IPS-18a (cell line): ENCODE measurements around the gene LONP1.
A peak's percentile ranks its signal among the peaks of the same experiment; 100 is the strongest.
"Not testable (repeated sequence)": the region's sequence is repeated elsewhere in the genome, so short reads cannot be mapped to it uniquely, and the experiment has no call there.

Experiments used
- H3K27ac ChIP-seq: one replicate; pipeline ENCODE4 v1.5.1; 2013; ENCODE audit warnings: low read length
- H3K27me3 ChIP-seq: one replicate; pipeline ENCODE4 v1.6.1; 2013; ENCODE audit warnings: mild to moderate bottlenecking, low read length; ENCODE audit not compliant: control insufficient read depth, insufficient read depth
- H3K36me3 ChIP-seq: one replicate; pipeline ENCODE4 v1.6.1; 2013; ENCODE audit warnings: low read depth, low read length; ENCODE audit not compliant: control insufficient read depth
- H3K4me1 ChIP-seq: one replicate; pipeline ENCODE4 v1.6.1; 2013; ENCODE audit warnings: low read depth, low read length; ENCODE audit not compliant: control insufficient read depth
- H3K4me3 ChIP-seq: one replicate; pipeline ENCODE4 v1.5.1; 2013; ENCODE audit warnings: low read length
- H3K9ac ChIP-seq: one replicate; pipeline ENCODE4 v1.6.1; 2013; ENCODE audit warnings: mild to moderate bottlenecking, low read length, moderate library complexity
- H3K9me3 ChIP-seq: one replicate; pipeline ENCODE4 v1.6.1; 2013; ENCODE audit warnings: low read depth, low read length; ENCODE audit not compliant: control insufficient read depth

Gene LONP1

GRCh38 chr19:5688262-5688881, 31.6 kb downstream of the LONP1 start:
- H3K9ac ChIP-seq, H3K4me1 ChIP-seq, H3K27me3 ChIP-seq, H3K9me3 ChIP-seq, H3K27ac ChIP-seq, H3K4me3 ChIP-seq: not testable (repeated sequence)
- peaks cover 18% of the 10 kb centered on the region for H3K36me3 ChIP-seq

DNA sequence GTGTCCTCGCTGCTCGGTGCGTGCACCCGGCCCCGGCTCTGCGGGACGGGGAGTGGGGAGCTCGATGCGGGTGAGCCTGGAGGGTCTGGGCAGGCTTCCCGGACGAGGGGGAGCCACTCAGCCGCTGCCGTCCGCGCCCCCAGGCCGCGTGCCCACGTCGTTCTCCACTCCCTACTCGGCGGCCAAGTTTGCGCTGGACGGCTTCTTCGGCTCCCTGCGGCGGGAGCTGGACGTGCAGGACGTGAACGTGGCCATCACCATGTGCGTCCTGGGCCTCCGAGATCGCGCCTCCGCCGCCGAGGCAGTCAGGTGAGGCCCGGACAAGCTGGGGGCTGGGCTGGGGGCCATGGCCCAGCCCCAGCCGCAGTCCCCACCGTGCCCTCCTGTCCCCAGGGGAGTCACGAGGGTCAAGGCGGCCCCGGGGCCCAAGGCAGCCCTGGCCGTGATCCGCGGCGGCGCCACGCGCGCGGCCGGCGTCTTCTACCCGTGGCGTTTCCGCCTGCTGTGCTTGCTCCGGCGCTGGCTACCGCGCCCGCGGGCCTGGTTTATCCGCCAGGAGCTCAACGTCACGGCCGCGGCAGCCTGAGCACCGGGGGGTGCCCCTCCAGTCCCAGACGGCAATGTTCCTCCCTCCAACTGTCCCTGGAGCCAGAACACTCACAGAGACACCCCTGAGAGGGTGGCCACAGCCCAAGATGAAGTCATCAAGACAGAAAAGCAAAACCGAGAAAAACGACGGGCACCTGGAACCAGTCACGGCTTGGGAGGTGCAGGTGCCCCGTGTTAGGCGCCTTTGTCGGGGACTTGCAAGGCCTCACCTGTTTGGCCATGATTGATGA, 32.4 kb downstream of the LONP1 start:
- H3K27me3 ChIP-seq, result no peaks in the 10 kb centered on the region
- H3K9ac ChIP-seq, result no peak overlapping the region
- peak overlapping the region; percentile 21 for H3K4me3 ChIP-seq

DNA sequence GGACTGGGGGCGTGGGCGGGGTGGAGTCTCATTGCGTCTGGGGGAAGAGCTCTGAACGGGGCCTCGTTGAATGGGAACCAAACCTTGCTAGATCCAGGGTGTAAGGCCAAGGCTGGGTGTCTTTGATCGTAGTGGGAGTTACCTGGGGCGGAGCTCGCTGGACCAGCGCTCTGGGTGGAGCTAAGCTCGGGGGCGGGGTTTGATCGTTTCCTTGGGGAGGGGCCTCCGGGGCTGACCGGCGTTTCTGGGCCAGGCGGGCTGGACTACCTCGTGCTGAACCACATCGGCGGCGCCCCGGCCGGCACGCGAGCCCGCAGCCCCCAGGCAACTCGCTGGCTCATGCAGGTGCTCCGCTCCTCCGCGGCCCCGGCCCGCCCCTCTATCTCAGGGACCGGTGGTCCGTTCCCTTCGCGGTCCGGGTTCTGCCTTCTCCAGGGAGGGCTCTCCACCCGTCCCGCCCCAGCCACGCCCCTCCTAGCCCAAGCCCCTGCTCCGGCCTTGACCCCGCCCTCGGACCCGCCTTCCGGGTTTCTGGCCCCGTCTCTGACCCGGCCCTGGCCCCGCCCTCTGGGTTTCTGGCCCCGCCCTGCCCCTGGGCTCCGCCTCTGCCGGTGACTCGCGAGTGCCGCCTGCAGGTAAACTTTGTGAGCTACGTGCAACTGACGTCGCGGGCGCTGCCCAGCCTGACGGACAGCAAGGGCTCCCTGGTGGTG, 33.1 kb downstream of the LONP1 start:
- no peaks in the 10 kb centered on the region for H3K9me3 ChIP-seq
- H3K27ac ChIP-seq, result no peak overlapping the region
- H3K4me3 ChIP-seq, result peak overlapping the region; percentile 53
- no peaks in the 10 kb centered on the region for H3K4me1 ChIP-seq
- no peaks in the 10 kb centered on the region for H3K27me3 ChIP-seq
- H3K36me3 ChIP-seq, result peaks cover 3% of the 10 kb centered on the region
- H3K9ac ChIP-seq, result no peak overlapping the region

More for the DNA sequence above, 32.4 kb downstream of the LONP1 start:
- peaks cover 11% of the 10 kb centered on the region for H3K36me3 ChIP-seq
- no peaks in the 10 kb centered on the region for H3K4me1 ChIP-seq
- no peak overlapping the region for H3K27ac ChIP-seq
- H3K9me3 ChIP-seq, result no peaks in the 10 kb centered on the region

DNA sequence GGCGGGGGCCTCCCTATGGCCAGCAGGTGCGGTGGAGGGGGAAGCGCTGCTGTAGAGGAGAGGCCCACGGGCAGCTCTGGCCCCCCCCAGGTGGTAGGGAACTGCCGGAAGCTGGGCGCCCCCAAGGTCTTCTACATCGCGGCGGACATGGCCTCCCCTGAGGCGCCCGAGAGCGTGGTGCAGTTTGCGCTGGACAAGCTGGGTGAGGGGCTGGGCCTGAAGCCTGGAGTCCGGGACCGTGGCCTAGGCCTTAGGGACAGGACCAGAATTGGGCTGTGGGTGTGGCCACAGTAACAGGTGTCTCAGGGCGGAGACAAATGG, 33.7 kb downstream of the LONP1 start:
- Histone ChIP-seq H3K27ac (no peak overlapping the region), H3K4me3 (peak overlapping the region; percentile 53), H3K9me3 (no peaks in the 10 kb centered on the region), H3K9ac (no peak overlapping the region), H3K36me3 (no peaks in the 10 kb centered on the region), H3K27me3 (no peaks in the 10 kb centered on the region), H3K4me1 (no peaks in the 10 kb centered on the region)

DNA sequence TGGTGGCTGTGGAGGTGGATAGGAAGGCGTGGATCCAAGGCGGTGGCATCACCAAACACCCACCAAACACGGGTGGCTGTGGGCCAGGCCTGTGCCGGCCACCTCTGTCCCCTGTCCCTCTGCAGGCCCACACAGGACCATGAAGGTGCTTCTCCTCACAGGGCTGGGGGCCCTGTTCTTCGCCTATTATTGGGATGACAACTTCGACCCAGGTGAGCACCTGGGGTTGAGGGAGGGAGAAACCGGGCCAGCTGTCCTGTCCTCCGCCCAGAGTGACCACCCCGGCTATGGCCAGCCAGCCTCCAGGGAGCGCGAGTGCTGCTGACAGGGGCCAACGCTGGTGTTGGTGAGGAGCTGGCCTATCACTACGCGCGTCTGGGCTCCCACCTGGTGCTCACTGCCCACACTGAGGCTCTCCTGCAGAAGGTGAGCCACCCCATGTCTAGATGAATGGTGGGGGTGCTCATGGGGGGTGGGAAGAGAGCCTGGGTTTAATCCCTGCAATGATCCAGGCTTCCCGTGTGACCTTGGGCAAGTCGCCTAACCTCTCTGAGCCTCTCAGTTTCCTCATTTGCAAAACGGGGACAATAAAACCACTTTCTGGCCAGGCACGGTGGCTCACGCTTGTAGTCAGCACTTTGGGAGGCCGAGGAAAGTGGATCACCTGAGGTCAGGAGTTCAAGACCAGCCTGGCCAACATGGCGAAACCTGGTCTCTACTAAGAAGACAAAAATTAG, 35.1 kb downstream of the LONP1 start:
- Histone ChIP-seq H3K9ac (no peak overlapping the region), H3K36me3 (no peaks in the 10 kb centered on the region), H3K9me3 (no peaks in the 10 kb centered on the region), H3K4me1 (no peaks in the 10 kb centered on the region), H3K27me3 (no peaks in the 10 kb centered on the region), H3K27ac (no peak overlapping the region), H3K4me3 (no peak overlapping the region)

GRCh38 chr19:5683177-5683886, 36.6 kb downstream of the LONP1 start:
- Histone ChIP-seq H3K4me1 (no peaks in the 10 kb centered on the region), H3K4me3 (no peak overlapping the region), H3K27me3 (no peaks in the 10 kb centered on the region), H3K9me3 (no peaks in the 10 kb centered on the region), H3K36me3 (no peaks in the 10 kb centered on the region), H3K9ac (no peak overlapping the region), H3K27ac (no peak overlapping the region)

DNA sequence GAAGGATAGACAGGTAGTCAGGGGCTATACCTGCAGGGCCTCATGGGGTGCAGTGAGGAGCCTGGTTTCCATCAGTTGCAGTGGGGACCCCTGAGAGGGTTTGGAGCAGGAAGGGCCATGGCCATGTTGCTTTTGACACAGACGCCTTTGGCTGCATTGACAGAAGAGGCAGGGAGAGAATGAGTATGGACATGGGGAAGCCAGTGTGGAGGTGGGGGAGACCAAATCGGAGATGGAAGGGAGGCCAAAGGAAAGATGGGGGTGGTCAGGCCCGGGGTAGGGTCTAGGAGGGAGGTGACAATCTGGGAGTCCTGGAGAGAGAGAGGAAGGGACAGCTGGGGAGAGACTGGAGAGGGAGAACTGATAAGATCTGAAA, 37.9 kb downstream of the LONP1 start:
- H3K4me3 ChIP-seq, result no peak overlapping the region
- no peaks in the 10 kb centered on the region for H3K4me1 ChIP-seq
- H3K9ac ChIP-seq, result no peak overlapping the region
- H3K36me3 ChIP-seq, result no peaks in the 10 kb centered on the region
- no peaks in the 10 kb centered on the region for H3K9me3 ChIP-seq
- H3K27ac ChIP-seq, result no peak overlapping the region
- no peaks in the 10 kb centered on the region for H3K27me3 ChIP-seq

DNA sequence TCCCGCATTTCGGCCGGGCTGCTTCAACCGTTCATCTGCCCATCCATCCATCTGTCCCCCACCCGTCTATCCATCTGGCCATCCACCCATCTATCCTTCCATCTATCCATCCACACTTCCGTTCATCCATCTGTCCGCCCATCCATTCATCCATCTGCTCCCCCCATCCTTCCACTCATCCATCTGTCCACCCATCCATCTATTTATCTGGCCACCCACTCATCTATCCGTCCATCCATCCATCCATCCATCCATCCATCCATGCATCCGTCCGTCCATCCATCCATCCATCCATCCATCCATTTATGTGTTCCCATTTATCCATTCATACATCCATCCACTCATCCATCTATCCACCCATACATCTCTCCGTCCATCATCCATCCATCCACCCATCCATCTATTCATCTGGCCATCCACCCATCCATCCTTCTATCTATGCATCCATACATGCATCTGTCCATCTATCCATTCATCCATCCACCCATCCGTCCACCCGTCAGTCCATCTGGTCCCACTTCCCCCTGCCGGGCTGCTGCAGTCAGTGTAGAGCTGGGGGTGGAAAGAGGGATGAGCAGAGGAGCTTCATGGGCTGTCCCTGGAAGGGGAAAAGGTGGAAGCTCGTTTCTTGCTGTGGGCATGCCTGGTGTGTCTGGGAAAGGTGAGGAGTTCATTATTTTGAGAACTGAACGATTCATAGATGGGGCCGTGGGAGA, 38.4 kb downstream of the LONP1 start:
- no peaks in the 10 kb centered on the region for H3K9me3 ChIP-seq
- H3K4me1 ChIP-seq, result no peaks in the 10 kb centered on the region
- peak overlapping the region; percentile 89 for H3K4me3 ChIP-seq
- peak overlapping the region; percentile 32 for H3K9ac ChIP-seq
- H3K27ac ChIP-seq, result no peak overlapping the region
- no peaks in the 10 kb centered on the region for H3K36me3 ChIP-seq
- no peaks in the 10 kb centered on the region for H3K27me3 ChIP-seq

DNA sequence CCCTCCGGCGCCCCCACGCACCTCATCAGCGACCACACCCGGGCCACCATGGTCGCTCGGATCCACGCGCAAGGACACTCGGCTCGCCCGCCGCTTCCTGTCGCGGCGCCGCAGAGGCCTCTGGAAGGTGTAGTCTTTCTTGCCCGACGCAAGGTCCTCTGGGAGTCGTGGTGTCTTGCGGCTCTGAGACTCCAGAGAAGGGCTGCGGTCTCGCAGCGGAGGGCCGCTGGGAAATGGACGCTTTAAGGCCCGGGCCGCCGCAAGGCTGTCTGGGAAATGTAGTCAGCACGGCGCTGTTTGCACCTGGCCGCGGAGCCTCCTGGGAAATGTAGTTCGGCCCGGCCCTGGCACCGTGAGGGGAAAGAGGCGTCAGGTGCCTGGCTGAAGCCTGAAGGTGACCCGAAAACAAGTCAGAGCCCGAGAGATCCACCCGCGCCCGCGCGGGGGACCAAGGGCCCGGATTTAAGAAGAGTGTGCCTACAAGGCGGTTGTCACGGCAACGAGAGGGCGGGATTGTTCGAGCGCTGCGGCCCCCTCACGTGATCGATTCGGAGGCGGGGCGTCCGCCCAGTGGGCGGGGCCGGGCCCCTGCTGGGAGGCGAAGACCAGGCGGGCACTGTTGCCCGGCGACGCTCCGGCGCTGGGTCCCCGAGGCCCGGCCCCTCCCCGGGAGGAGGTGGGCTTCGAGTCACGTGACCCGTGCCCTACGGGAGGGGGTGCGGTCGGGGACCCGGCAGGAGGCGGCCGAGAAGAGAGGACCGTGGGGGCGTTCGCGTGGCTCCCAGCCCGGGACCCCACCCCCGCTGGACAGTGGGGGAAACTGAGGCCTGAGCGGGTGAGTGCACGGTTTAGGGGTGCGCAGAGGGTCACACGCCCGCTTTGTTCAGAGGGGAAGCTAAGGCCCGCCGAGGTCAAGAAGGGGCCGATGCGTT, 39.2 kb downstream of the LONP1 start, which contains the start of the genes HSD11B1L and MICOS13:
Gene HSD11B1L (plus strand): TSS at position 591 of the 932 bp plus-strand sequence. CDS start 3,806 bp downstream, outside the sequence.
Gene MICOS13 (minus strand): TSS at position 80 of the 932 bp plus-strand sequence. CDS start 30 bp downstream, at position 50.
- Histone ChIP-seq H3K4me3 (peak within 1 kb of the TSS; percentile 89), H3K27ac (peak within 1 kb of the TSS; percentile 59), H3K4me1 (no peaks in the 10 kb centered on the region)

DNA sequence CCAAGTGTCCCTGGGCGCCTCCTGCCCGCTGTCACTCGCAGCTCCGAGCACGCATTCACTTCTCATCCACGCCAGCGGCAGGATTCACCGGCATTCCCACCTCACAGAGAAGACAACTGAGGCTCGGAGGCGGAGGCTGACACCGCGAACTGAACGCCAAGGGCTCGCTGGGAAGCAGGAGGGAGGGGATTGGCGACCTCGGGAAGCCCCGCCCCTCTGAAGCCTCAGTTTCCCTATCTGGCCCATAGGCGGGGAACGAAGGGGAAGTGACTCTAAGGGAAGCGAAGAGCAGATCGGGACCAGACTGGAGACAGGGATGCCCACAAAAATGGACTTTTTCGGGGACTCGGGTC, 39.9 kb downstream of the LONP1 start:
- no peaks in the 10 kb centered on the region for H3K36me3 ChIP-seq
- no peaks in the 10 kb centered on the region for H3K9me3 ChIP-seq
- H3K9ac ChIP-seq, result peak overlapping the region; percentile 52
- H3K27ac ChIP-seq, result no peak overlapping the region
- no peaks in the 10 kb centered on the region for H3K27me3 ChIP-seq
- H3K4me3 ChIP-seq, result peak overlapping the region; percentile 89
- H3K4me1 ChIP-seq, result no peaks in the 10 kb centered on the region

More for the DNA sequence above, 39.2 kb downstream of the LONP1 start, which contains the start of the genes HSD11B1L and MICOS13:
- no peaks in the 10 kb centered on the region for H3K27me3 ChIP-seq
- no peaks in the 10 kb centered on the region for H3K36me3 ChIP-seq
- H3K9me3 ChIP-seq, result no peaks in the 10 kb centered on the region
- peak within 1 kb of the TSS; percentile 52 for H3K9ac ChIP-seq
